Calu3 (cell line): Measurements from ENCODE around the gene TNNI3. TPM values are rescaled to one million over a fixed set of nuclear protein-coding genes. Genes with fewer than 3 reads are reported as not detected.

Experiments
- BruUV-seq: library from RNA; stranded (reverse); fragments of 400-500 nt; replicated peaks from 2 replicates; lab custom pipeline; 2021; lab: Mats Ljungman, UMichigan
- CTCF ChIA-PET: fragments of 300-600 bp; sonication (Branson Sonifier 250); formaldehyde crosslinking; loops from one replicate; lab custom pipeline; 2022; ENCODE audit warnings: antibody characterized with exemption; lab: Charles Lee
- DNase-seq: peaks from one replicate; pipeline ENCODE4 v3.0.0; 2022
- H3K27ac Mint-ChIP-seq: one replicate; pipeline ENCODE4 v1.8.0; 2022; ENCODE audit warnings: mixed read lengths; ENCODE audit not compliant: unreplicated experiment
- H3K27me3 Mint-ChIP-seq: one replicate; pipeline ENCODE4 v1.8.0; 2022; ENCODE audit warnings: mixed read lengths; ENCODE audit not compliant: unreplicated experiment
- H3K36me3 Mint-ChIP-seq: one replicate; pipeline ENCODE4 v1.8.0; 2022; ENCODE audit warnings: mild to moderate bottlenecking, moderate library complexity, mixed read lengths; ENCODE audit not compliant: insufficient read depth, unreplicated experiment
- H3K4me1 Mint-ChIP-seq: one replicate; pipeline ENCODE4 v1.8.0; 2022; ENCODE audit warnings: mild to moderate bottlenecking, low read depth, mixed read lengths; ENCODE audit not compliant: unreplicated experiment
- H3K4me3 Mint-ChIP-seq: one replicate; pipeline ENCODE4 v1.8.0; 2022; ENCODE audit warnings: mild to moderate bottlenecking, low read depth, moderate library complexity, mixed read lengths; ENCODE audit not compliant: unreplicated experiment
- H3K9me3 Mint-ChIP-seq: one replicate; pipeline ENCODE4 v1.8.0; 2022; ENCODE audit warnings: low read depth, mixed read lengths; ENCODE audit not compliant: unreplicated experiment
- CTCF ChIP-seq: fragments of 200-600 bp; IDR thresholded peaks from one replicate; pipeline ENCODE4 v1.8.0; 2022; ENCODE audit warnings: antibody characterized with exemption; ENCODE audit not compliant: unreplicated experiment
- intact Hi-C: fragments of 100-400 bp; cut with micrococcal nuclease; formaldehyde crosslinking; loops from one replicate; pipeline ENCODE4 v1.10.0; 2022; ENCODE audit not compliant: unreplicated experiment
- total RNA-seq: library from RNA; stranded (reverse); gene quantifications from 2 replicates; pipeline ENCODE4 v1.2.3, GENCODE V29; 2022

Gene TNNI3
- total RNA-seq, 1 experiment from 2014 or later, result 1.3 TPM

DNA sequence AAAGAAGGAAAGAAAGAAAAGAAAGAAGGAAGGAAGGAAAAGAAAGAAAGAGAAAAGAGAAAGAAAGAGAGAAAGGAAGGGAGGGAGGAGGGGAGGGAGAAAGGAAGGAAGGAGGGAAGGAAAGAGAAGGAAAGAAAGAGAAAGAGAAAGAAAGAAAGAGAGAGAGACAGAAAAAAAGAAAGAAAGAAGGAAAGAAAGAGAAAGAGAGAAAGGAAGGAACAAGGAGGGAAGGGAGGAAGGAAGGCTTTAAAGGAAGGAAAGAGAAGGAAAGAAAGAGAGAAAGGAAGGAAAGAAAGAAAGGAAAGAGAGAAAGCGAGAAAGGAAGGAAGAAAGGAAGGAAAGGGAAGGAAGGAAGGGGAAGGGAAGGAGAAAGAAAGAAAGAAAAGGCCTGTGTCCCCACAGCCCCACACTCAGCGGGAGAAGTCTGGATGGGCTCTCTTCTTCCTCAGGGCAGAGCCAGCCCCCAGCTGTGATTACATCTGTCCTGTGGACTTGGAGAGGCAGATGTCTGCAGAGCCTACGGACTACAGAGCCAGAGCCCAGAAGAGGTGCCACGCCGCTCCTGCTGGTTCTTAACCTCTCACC is 42.2 kb upstream of the TNNI3 start:
- DNase-seq, result no peak
- no peak for TF ChIP-seq CTCF
- Mint-ChIP-seq H3K27ac (no peak overlapping the region), H3K36me3 (peaks cover 14% of the 10 kb centered on the region), H3K4me3 (no peak overlapping the region), H3K27me3 (no peaks in the 10 kb centered on the region), H3K4me1 (no peaks in the 10 kb centered on the region), H3K9me3 (no peaks in the 10 kb centered on the region)
- no TSS peak for BruUV-seq
- intact Hi-C loops, result no loop called here
- CTCF ChIA-PET, result interaction anchor here (0.5 kb wide), 1 partner anchor 1170 kb away, joined by 4 read pairs; no protein-coding TSS in a partner anchor

- DNase-seq, result no peak
- peaks cover 14% of the 10 kb centered on the region for H3K36me3 Mint-ChIP-seq
- no peak for TF ChIP-seq CTCF
- no peak overlapping the region for H3K27ac Mint-ChIP-seq
- no peaks in the 10 kb centered on the region for H3K27me3 Mint-ChIP-seq
- no peaks in the 10 kb centered on the region for H3K4me1 Mint-ChIP-seq
- intact Hi-C loops, result no loop called here
- CTCF ChIA-PET, result no interaction called here
- no peaks in the 10 kb centered on the region for H3K9me3 Mint-ChIP-seq
- no TSS peak for BruUV-seq
- H3K4me3 Mint-ChIP-seq, result no peak overlapping the region
These were observed 41.1 kb upstream of the TNNI3 start for GRCh38 chr19:55198651-55199050.

DNA sequence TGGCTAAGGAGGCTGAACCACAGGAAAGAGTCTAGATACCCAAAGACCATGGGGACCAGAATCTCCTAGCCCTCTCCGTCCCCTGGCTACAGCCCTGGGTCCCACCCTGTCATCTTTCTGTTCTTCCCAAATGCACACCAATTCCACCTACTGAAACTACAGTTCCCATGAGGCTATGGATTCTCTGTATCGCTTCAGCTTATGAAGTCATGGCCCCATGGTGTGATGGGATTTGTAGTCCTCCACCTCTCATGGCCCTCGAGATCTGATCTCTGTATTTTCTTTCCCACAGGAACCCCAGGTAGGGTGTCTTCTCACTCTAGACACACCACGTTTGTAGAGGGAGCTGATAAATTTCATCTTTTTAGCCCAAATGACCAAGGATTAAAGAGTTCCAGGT is 40.0 kb upstream of the TNNI3 start:
- TF ChIP-seq CTCF, result no peak
- H3K4me1 Mint-ChIP-seq, result no peaks in the 10 kb centered on the region
- no peak for DNase-seq
- no peak overlapping the region for H3K27ac Mint-ChIP-seq
- no peaks in the 10 kb centered on the region for H3K9me3 Mint-ChIP-seq
- H3K27me3 Mint-ChIP-seq, result no peaks in the 10 kb centered on the region
- CTCF ChIA-PET, result interaction anchor here (0.6 kb wide), 1 partner anchor 192 kb away, joined by 4 read pairs; no protein-coding TSS in a partner anchor
- intact Hi-C loops, result no loop called here
- BruUV-seq, result no TSS peak
- peaks cover 14% of the 10 kb centered on the region for H3K36me3 Mint-ChIP-seq
- no peak overlapping the region for H3K4me3 Mint-ChIP-seq

DNA sequence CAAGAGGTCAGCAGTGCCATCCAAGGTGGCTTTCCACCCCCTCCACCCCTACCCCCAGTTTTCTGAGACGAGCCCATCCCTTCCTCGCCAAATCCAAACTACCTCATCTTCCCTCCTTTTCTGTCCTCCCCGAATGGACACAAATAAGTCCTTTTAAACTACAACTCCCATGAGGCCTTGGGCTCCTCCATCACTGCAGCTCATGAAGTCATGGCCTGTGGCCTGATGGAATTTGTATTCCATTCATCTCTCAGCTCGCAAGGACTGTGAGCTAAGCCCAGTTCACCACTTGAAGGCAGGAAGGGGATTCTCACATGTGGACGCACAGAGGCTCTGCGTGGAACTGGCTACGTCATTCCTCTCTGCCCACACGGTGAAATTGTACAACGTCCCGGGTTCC is 39.3 kb upstream of the TNNI3 start:
- CTCF ChIA-PET, result no interaction called here
- intact Hi-C loops, result no loop called here
- H3K4me3 Mint-ChIP-seq, result no peak overlapping the region
- no peak for TF ChIP-seq CTCF
- H3K36me3 Mint-ChIP-seq, result peaks cover 14% of the 10 kb centered on the region
- no peaks in the 10 kb centered on the region for H3K9me3 Mint-ChIP-seq
- no peaks in the 10 kb centered on the region for H3K27me3 Mint-ChIP-seq
- BruUV-seq, result no TSS peak
- peaks cover under 1% of the 10 kb centered on the region for H3K4me1 Mint-ChIP-seq
- no peak overlapping the region for H3K27ac Mint-ChIP-seq
- DNase-seq, result no peak
